HG03097 (cell line): ENCODE results near the gene DNAH3.
"Not testable (repeated sequence)": the region's sequence is repeated elsewhere in the genome, so short reads cannot be mapped to it uniquely, and the experiment has no call there.

Source experiments
- ATAC-seq: cut with Tn5 transposase; IDR thresholded peaks from one replicate; pipeline ENCODE4 v1.9.1; 2021; ENCODE audit not compliant: unreplicated experiment, low FRiP score

Gene DNAH3

GRCh38 chr16:20948444-20948843 is 202.2 kb downstream of the DNAH3 start:
- no peak for ATAC-seq

- no peak for ATAC-seq
Measured at GRCh38 chr16:20946015-20946629, 204.5 kb downstream of the DNAH3 start.

GRCh38 chr16:20945575-20945875 is 205.1 kb downstream of the DNAH3 start:
- ATAC-seq: not testable (repeated sequence)

- ATAC-seq: no peak
Measured at GRCh38 chr16:20944861-20945574, 205.6 kb downstream of the DNAH3 start.

- no peak for ATAC-seq
Measured at GRCh38 chr16:20942256-20942655, 208.4 kb downstream of the DNAH3 start.

GRCh38 chr16:20941636-20941926 is 209.1 kb downstream of the DNAH3 start:
- no peak for ATAC-seq

GRCh38 chr16:20940871-20941635 is 209.6 kb downstream of the DNAH3 start:
- no peak for ATAC-seq

GRCh38 chr16:20939611-20940010 is 211.0 kb downstream of the DNAH3 start:
- ATAC-seq: no peak

GRCh38 chr16:20938426-20938825 is 212.2 kb downstream of the DNAH3 start:
- no peak for ATAC-seq

- no peak for ATAC-seq
Measured at GRCh38 chr16:20937736-20938135, 212.9 kb downstream of the DNAH3 start.

- no peak for ATAC-seq
Measured at GRCh38 chr16:20933589-20933988, 217.1 kb downstream of the DNAH3 start.

GRCh38 chr16:20931066-20931600 is 219.5 kb downstream of the DNAH3 start:
- ATAC-seq: no peak

- ATAC-seq: no peak
Measured at GRCh38 chr16:20930365-20930690, 220.3 kb downstream of the DNAH3 start.

GRCh38 chr16:20929676-20930364 is 220.8 kb downstream of the DNAH3 start:
- ATAC-seq: not testable (repeated sequence)

GRCh38 chr16:20928774-20929411 is 221.8 kb downstream of the DNAH3 start:
- no peak for ATAC-seq

GRCh38 chr16:20925751-20926150 is 224.9 kb downstream of the DNAH3 start:
- no peak for ATAC-seq

GRCh38 chr16:20923876-20924275 is 226.8 kb downstream of the DNAH3 start:
- ATAC-seq: no peak

- no peak for ATAC-seq
Measured at GRCh38 chr16:20920799-20921198, 229.8 kb downstream of the DNAH3 start.

- ATAC-seq: no peak
Measured at GRCh38 chr16:20920091-20920490, 230.6 kb downstream of the DNAH3 start.

GRCh38 chr16:20918486-20919239 is 232.0 kb downstream of the DNAH3 start:
- no peak for ATAC-seq
